ENCODE measurements around the gene SEMA3G.
A peak's percentile ranks its signal among the peaks of the same experiment; 100 is the strongest.

The SEMA3G gene

GRCh38 chr3:52438579-52439425, 6.1 kb downstream of the SEMA3G start:
- no peak for TF ChIP-seq JUND (IDR thresholded peaks at IDR 0.05; ENCODE audit: low read depth)
- in situ Hi-C loops (cut with HindIII; ENCODE audit: low pct_unique_long_range_greater_than_20kb, low sequenced_read_pairs): no loop called here
- DNase-seq (ENCODE audit: low read depth in 1 of 2, low spot score in 1 of 2): no peak

- no peak for DNase-seq (ENCODE audit: low read depth in 1 of 2, low spot score in 1 of 2)
- no peak for TF ChIP-seq JUND (IDR thresholded peaks at IDR 0.05; ENCODE audit: low read depth)
- in situ Hi-C loops (cut with HindIII; ENCODE audit: low pct_unique_long_range_greater_than_20kb, low sequenced_read_pairs): no loop called here
Observed at GRCh38 chr3:52438104-52438376, 6.9 kb downstream of the SEMA3G start.

- no peak for TF ChIP-seq JUND (IDR thresholded peaks at IDR 0.05; ENCODE audit: low read depth)
- in situ Hi-C loops (cut with HindIII; ENCODE audit: low pct_unique_long_range_greater_than_20kb, low sequenced_read_pairs): no loop called here
- DNase-seq (ENCODE audit: low read depth in 1 of 2, low spot score in 1 of 2): peak in 1 of 2 experiments; percentile 45
Observed at GRCh38 chr3:52437326-52438103, 7.4 kb downstream of the SEMA3G start.

GRCh38 chr3:52436500-52437149, 8.3 kb downstream of the SEMA3G start:
- in situ Hi-C loops (cut with HindIII; ENCODE audit: low pct_unique_long_range_greater_than_20kb, low sequenced_read_pairs): no loop called here
- no peak for DNase-seq (ENCODE audit: low read depth in 1 of 2, low spot score in 1 of 2)
- TF ChIP-seq JUND (IDR thresholded peaks at IDR 0.05; ENCODE audit: low read depth): no peak

GRCh38 chr3:52435246-52436101, 9.4 kb downstream of the SEMA3G start:
- no peak for DNase-seq (ENCODE audit: low read depth in 1 of 2, low spot score in 1 of 2)
- in situ Hi-C loops (cut with HindIII; ENCODE audit: low pct_unique_long_range_greater_than_20kb, low sequenced_read_pairs): no loop called here
- TF ChIP-seq JUND (IDR thresholded peaks at IDR 0.05; ENCODE audit: low read depth): no peak

GRCh38 chr3:52434491-52435115, 10.3 kb downstream of the SEMA3G start:
- TF ChIP-seq JUND (IDR thresholded peaks at IDR 0.05; ENCODE audit: low read depth): no peak
- DNase-seq (ENCODE audit: low read depth in 1 of 2, low spot score in 1 of 2): no peak
- in situ Hi-C loops (cut with HindIII; ENCODE audit: low pct_unique_long_range_greater_than_20kb, low sequenced_read_pairs): no loop called here

GRCh38 chr3:52433996-52434479, 10.9 kb downstream of the SEMA3G start:
- no peak for DNase-seq (ENCODE audit: low read depth in 1 of 2, low spot score in 1 of 2)
- in situ Hi-C loops (cut with HindIII; ENCODE audit: low pct_unique_long_range_greater_than_20kb, low sequenced_read_pairs): no loop called here

GRCh38 chr3:52433328-52433995, 11.4 kb downstream of the SEMA3G start:
- DNase-seq (ENCODE audit: low read depth in 1 of 2, low spot score in 1 of 2): no peak
- in situ Hi-C loops (cut with HindIII; ENCODE audit: low pct_unique_long_range_greater_than_20kb, low sequenced_read_pairs): no loop called here
- no peak for TF ChIP-seq JUND (IDR thresholded peaks at IDR 0.05; ENCODE audit: low read depth)

More at GRCh38 chr3:52433996-52434479, 10.9 kb downstream of the SEMA3G start:
- TF ChIP-seq JUND (IDR thresholded peaks at IDR 0.05; ENCODE audit: low read depth): no peak

- TF ChIP-seq JUND (IDR thresholded peaks at IDR 0.05; ENCODE audit: low read depth): no peak
Observed at GRCh38 chr3:52432691-52433141, 12.2 kb downstream of the SEMA3G start.

GRCh38 chr3:52432225-52432624, 12.7 kb downstream of the SEMA3G start:
- in situ Hi-C loops (cut with HindIII; ENCODE audit: low pct_unique_long_range_greater_than_20kb, low sequenced_read_pairs): no loop called here
- TF ChIP-seq JUND (IDR thresholded peaks at IDR 0.05; ENCODE audit: low read depth): no peak
- DNase-seq (ENCODE audit: low read depth in 1 of 2, low spot score in 1 of 2): no peak

More at GRCh38 chr3:52432691-52433141, 12.2 kb downstream of the SEMA3G start:
- in situ Hi-C loops (cut with HindIII; ENCODE audit: low pct_unique_long_range_greater_than_20kb, low sequenced_read_pairs): no loop called here
- peak in 1 of 2 experiments; percentile 82 for DNase-seq (ENCODE audit: low read depth in 1 of 2, low spot score in 1 of 2)

Data from T47D (cell line).